ENCODE measurements around the gene ZNF700.
A peak's percentile ranks its signal among the peaks of the same experiment; 100 is the strongest.
"Not testable (repeated sequence)": the region's sequence is repeated elsewhere in the genome, so short reads cannot be mapped to it uniquely, and the experiment has no call there.

Gene ZNF700
- 15.8 to 24.6 (median 21.4) reads per million in 4 donors for total RNA-seq

DNA sequence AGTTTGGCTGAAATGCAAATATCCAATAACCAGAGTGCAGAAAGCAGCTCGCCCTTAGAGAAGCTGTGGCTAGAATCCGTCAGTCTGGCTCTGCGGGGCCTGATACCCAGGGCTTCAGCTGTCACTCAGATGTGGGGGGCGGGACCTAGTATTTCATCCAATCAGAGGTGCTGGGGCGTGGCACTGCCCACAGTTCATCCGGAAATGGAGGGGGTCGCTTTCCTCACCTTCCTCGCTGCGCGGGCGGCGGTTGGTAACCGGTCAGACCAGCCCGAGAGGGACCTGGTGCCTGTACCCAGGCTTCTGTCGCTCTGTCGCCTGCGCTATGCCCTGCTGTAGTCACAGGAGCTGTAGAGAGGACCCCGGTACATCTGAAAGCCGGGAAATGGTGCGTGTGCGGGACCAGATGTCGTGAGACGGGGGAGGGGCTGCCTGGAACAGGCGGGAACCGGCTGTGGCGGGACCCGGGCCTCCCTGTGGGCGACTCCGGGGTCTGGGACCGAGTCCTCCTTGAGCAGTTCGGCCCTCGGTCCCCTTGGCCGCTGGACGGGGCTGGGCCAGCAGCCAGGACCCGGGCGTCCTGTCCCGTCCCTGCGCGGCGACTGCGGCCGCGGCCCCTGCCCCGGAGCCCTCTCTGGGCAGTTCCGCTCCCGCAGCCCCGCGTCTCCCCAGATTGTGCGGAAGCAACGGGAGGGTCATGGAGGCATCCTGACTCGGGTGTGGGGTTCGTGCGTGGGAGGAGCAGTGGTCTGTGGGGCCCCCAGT, at the start of gene ZNF700:
TSS of gene ZNF700 (plus strand) at position 222 of the 765 bp plus-strand sequence. CDS start at position 326, 104 bp downstream.
- peak; percentile 78 to 94 (median 88) for DNase-seq

GRCh38 chr19:11879687-11880266, 45.1 kb upstream of the ZNF700 start:
- peak in 4 of 5 donors; percentile 6 to 33 (median 16) for DNase-seq

- DNase-seq, result no peak
These were observed 44.3 kb upstream of the ZNF700 start for GRCh38 chr19:11880598-11880997.

GRCh38 chr19:11881151-11881800, 43.6 kb upstream of the ZNF700 start:
- DNase-seq, result peak; percentile 9 to 60 (median 42)

GRCh38 chr19:11882606-11883005, 42.3 kb upstream of the ZNF700 start:
- no peak for DNase-seq

DNA sequence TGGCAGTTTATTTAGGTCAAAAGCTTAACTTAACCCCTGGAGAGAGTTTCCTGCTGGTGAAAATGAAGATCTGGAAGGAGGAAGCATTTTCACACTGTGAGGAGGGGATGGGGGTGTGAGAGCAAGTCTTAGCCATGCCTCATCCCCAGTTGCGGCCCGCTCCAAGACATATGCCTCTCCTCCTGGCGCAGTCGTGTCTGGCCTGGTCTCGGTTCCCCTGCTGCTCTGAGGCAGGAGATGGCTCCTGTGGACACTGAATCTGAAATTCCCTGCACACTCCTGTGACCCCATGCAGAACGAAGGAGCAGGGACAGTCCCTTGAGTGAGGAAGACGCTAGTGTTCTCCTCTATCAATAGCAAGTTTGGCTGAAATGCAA, 37.7 kb upstream of the ZNF700 start:
- DNase-seq, result no peak

DNA sequence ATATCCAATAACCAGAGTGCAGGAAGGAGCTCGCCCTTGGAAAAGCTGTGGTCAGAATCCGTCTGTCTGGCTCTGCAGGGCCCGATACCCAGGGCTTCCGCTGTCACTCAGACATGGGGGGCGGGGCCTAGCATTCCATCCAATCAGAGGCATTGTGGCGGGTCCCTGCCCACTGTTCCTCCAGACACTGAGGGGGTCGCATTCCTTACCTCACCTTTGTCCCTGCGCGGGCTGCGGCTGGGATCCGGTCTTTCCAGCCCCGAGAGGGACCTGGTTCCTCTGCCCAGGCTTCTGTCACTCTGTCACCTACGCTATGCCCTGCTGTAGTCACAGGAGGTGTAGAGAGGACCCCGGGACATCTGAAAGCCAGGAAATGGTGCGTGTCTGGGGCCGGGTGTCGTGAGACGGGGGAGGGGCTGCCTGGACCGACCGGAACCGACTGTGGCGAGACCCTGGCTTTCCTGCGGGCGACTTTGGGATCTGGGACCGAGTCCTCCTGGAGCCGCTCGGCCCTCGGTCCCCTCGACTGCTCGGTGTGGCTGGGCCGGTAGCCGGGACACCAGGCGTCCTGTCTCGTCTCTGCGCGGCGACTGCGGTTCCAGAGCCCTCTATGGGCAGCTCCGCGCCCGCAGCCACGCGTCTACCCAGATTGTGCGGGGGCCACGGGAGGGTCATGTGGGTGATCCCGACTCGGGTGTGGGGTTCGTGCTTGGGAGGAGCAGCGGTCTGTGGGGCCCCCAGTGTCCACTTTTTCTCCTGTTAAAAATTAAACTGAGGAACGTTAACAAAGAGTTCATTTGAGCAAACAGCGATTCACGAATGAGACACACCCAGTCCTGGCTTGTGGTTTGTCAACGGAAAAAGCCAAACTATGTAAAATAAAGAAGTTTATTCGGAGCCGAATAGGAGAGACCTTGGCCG, 37.0 kb upstream of the ZNF700 start, which contains the start of gene ZNF69:
TSS of gene ZNF69 (plus strand) at position 172 of the 921 bp plus-strand sequence. CDS start at position 314, 142 bp downstream.
- peak; percentile 23 to 46 (median 29) for DNase-seq

GRCh38 chr19:11889901-11890300, 35.0 kb upstream of the ZNF700 start:
- not testable (repeated sequence) for DNase-seq

DNA sequence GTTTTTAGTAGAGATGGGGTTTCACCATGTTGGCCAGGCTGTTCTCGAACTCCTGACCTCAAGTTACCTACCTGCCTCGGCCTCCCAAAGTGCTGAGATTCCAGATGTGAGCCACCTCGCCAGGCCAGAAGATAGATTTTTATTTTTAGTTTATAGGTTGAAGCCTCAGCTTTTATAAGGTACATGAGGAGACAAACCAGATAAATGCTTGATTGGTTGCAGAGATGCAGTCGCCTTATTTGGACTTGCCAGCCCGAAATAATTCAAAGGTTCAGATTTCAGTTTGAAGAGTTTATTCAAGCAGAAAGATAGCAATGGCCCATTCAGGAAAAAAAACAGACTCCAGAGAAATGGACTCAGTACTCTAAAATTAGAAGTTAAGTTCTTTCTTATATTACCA, 34.3 kb upstream of the ZNF700 start:
- DNase-seq, result no peak

DNA sequence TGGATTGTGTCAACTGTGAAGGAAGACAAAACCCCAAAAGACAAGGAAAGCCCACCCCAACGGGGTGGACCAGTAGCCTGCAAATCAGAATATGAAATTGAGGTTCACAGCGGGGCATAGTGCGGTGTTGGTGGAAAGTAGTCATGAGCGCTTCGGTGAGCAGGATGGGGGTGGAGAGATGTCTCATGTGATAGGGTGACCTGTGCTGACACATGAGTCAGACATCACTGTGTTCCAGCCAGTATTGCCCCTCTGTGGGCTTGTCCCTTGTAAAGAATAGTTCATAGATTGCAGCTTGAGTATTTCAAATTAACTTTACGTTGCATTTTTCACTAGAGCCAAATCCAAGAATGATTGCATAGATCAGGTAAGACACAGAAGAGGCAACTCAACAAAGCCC, 30.1 kb upstream of the ZNF700 start:
- DNase-seq, result no peak

- DNase-seq, result no peak
These were observed 22.7 kb upstream of the ZNF700 start for GRCh38 chr19:11902228-11902627.

GRCh38 chr19:11905928-11906327, 19.0 kb upstream of the ZNF700 start:
- no peak for DNase-seq

DNA sequence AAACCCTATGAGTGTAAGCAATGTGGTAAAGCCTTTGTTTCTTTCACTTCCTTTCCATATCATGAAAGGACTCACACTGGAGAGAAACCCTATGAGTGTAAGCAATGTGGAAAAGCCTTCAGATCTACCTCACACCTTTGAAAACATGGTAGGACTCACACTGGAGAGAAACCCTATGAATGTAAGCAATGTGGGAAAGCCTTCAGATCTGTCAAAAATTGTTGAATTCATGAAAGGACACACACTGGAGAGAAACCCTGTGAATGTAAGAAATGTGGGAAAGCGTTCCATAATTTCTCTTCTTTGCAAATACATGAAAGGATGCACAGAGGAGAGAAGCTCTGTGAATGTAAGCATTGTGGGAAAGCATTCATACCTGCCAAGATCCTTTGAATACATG, 13.0 kb upstream of the ZNF700 start:
- DNase-seq, result not testable (repeated sequence)

GRCh38 chr19:11914417-11915051, 10.4 kb upstream of the ZNF700 start:
- not testable (repeated sequence) for DNase-seq

GRCh38 chr19:11921852-11922495, 2.9 kb upstream of the ZNF700 start:
- DNase-seq, result no peak

DNA sequence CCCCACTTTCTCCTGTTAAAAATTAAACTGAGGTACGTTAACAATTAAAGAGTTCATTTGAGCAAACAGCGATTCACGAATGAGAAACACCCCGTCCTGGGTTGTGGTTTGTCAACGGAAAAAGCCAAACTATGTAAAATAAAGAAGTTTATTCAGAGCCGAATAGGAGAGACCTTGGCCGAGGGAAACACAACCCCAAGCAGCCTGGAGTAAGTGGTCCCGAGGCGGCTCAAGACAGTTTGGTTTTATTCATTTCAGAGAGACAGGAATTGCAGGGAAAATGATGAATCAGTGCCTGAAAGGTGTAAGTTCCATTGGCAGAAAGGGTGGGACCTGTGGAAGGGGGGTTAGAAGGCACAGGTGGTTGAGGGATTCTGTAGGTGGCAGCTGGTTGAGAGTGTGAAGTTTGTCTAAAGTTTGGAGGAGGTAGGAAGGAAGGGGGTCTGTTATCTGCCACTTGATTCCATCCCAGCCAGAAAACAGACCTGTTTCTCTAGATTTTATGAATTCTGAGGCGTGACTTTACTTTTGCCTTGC, 812 bp downstream of the ZNF700 start:
- not testable (repeated sequence) for DNase-seq

DNA sequence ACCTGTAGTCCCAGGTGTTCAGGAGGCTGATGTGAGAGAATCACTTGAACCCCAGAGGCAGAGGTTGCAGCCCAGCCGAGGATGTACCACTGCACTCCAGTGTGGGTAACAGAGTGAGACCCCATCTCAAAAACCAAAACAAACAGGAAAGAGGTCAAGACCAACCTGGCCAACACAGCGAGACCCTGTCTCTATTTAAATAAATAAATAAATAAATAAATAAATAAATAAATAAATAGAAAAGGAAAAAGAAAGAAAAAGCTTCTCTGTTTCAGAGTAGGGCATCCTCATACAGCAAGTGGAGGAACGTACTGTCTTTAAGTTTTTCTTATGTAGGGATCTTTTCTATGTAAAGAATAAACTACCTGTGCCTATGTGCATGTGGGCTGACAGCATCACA, 2.3 kb downstream of the ZNF700 start:
- no peak for DNase-seq

DNA sequence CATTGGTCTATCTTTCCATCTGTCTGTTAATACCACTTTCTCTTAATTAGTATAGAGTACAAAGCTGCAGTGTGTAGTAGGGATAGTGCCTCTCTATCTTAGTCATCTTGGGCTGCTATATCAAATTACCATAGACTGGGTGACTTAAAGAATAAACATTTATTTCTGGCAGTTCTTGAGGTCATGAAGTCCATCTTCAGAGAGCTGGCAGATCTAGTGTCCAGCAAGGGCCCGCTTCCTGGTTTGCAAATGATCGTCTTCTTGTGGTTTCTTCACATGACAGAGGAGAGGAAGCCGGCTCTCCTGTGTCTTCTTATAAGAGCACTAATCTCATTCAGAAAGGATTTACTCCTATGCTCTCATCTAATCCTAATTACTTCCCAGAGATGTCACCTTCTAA, 6.1 kb downstream of the ZNF700 start:
- no peak for DNase-seq

DNA sequence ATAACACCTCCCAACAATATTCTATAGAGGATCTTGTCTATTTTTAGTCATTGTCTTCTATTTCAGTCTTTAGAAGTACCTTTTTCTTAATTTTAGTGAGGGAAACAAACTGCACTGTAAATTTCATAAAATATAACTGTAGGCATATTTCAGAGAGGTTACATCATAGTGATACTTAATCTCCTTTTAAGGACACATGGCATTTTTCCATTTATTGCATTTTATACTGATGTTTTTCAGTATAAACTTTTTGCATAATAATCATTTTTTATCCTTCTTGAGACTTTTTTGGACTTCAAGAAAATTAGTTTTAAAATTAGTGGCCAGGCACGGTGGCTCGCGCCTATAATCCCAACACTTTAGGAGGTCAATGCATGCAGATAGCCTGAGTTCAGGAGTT, 6.6 kb downstream of the ZNF700 start:
- DNase-seq, result no peak

GRCh38 chr19:11935829-11936228, 10.9 kb downstream of the ZNF700 start:
- DNase-seq, result not testable (repeated sequence)

DNA sequence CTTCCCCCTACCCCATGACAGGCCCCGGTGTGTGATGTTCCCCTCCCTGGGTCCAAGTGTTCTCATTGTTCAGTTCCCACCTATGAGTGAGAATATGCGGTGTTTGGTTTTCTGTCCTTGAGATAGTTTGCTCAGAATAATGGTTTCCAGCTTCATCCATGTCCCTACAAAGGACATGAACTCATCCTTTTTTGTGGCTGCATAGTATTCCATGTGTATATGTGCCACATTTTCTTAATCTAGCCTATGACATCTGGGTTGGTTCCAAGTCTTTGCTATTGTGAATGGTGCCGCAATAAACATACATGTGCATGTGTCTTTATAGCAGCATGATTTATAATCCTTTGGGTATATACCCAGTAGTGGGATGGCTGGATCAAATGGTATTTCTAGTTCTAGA, 13.5 kb downstream of the ZNF700 start:
- not testable (repeated sequence) for DNase-seq

Measured in T-helper 1 cell (primary cell).